ENCODE data around the gene HAUS6. TPM values are rescaled to one million over a fixed set of nuclear protein-coding genes. Genes with fewer than 3 reads are reported as not detected.
"Not testable (repeated sequence)": the region's sequence is repeated elsewhere in the genome, so short reads cannot be mapped to it uniquely, and the experiment has no call there.

The HAUS6 gene
- total RNA-seq, 2 donors from 2014 or later, result 7.3 to 11.3 TPM

- no peaks in the 10 kb centered on the region for H3K27me3 ChIP-seq (replicated peaks; ENCODE audit: insufficient read depth)
- no peak overlapping the region for H3K4me3 ChIP-seq
- no peak for TF ChIP-seq POLR2A (IDR thresholded peaks at IDR 0.05)
- no peak for TF ChIP-seq POLR2AphosphoS5 (IDR thresholded peaks at IDR 0.05)
- TF ChIP-seq CTCF (IDR thresholded peaks at IDR 0.05), result no peak
- intact Hi-C loops (cut with DNase I), result loop anchor here (10.0 kb wide), 2 partner anchors 1207 to 1487 kb away; no protein-coding TSS in a partner anchor
- no peak for DNase-seq (ENCODE audit: low spot score)
- no peak overlapping the region for H3K27ac ChIP-seq
- WGBS, result 95% methylated on average over 2 of the region's 2 CpGs
- no peaks in the 10 kb centered on the region for H3K36me3 ChIP-seq
- H3K4me1 ChIP-seq (replicated peaks), result no peaks in the 10 kb centered on the region
- no peaks in the 10 kb centered on the region for H3K9me3 ChIP-seq
These were observed 80.5 kb downstream of the HAUS6 start for GRCh38 chr9:19022206-19022605.

GRCh38 chr9:19021649-19022048, 81.1 kb downstream of the HAUS6 start:
- not testable (repeated sequence) for H3K36me3 ChIP-seq; DNase-seq (ENCODE audit: low spot score); H3K9me3 ChIP-seq; H3K4me3 ChIP-seq; H3K27ac ChIP-seq; H3K27me3 ChIP-seq (replicated peaks; ENCODE audit: insufficient read depth); H3K4me1 ChIP-seq (replicated peaks)
- WGBS, result 83% methylated on average over 2 of the region's 2 CpGs
- intact Hi-C loops (cut with DNase I), result loop anchor here (10.0 kb wide), 2 partner anchors 1207 to 1487 kb away; no protein-coding TSS in a partner anchor

- WGBS, result 83% methylated on average over 3 of the region's 3 CpGs
- intact Hi-C loops (cut with DNase I), result loop anchor here (10.0 kb wide), 2 partner anchors 1206 to 1486 kb away; no protein-coding TSS in a partner anchor
- no peak for DNase-seq (ENCODE audit: low spot score)
These were observed 81.7 kb downstream of the HAUS6 start for GRCh38 chr9:19020886-19021455.

GRCh38 chr9:19018201-19018600, 84.5 kb downstream of the HAUS6 start:
- 63% methylated on average over 4 of the region's 4 CpGs for WGBS
- intact Hi-C loops (cut with DNase I), result no loop called here

More at GRCh38 chr9:19020886-19021455, 81.7 kb downstream of the HAUS6 start:
- H3K4me1 ChIP-seq (replicated peaks), result no peaks in the 10 kb centered on the region
- H3K27ac ChIP-seq, result no peak overlapping the region
- H3K27me3 ChIP-seq (replicated peaks; ENCODE audit: insufficient read depth), result no peaks in the 10 kb centered on the region
- TF ChIP-seq POLR2AphosphoS5 (IDR thresholded peaks at IDR 0.05) (no peak), CTCF (IDR thresholded peaks at IDR 0.05) (no peak), POLR2A (IDR thresholded peaks at IDR 0.05) (no peak)
- no peak overlapping the region for H3K4me3 ChIP-seq
- no peaks in the 10 kb centered on the region for H3K36me3 ChIP-seq
- H3K9me3 ChIP-seq, result no peaks in the 10 kb centered on the region

GRCh38 chr9:19009391-19009965, 93.2 kb downstream of the HAUS6 start:
- H3K27ac ChIP-seq, result no peak overlapping the region
- TF ChIP-seq POLR2AphosphoS5 (IDR thresholded peaks at IDR 0.05) (no peak), POLR2A (IDR thresholded peaks at IDR 0.05) (no peak), CTCF (IDR thresholded peaks at IDR 0.05) (no peak)
- no peaks in the 10 kb centered on the region for H3K36me3 ChIP-seq
- no peak overlapping the region for H3K4me3 ChIP-seq
- 76% methylated on average over 5 of the region's 5 CpGs for WGBS
- DNase-seq (ENCODE audit: low spot score), result no peak
- no peaks in the 10 kb centered on the region for H3K4me1 ChIP-seq (replicated peaks)
- no peaks in the 10 kb centered on the region for H3K27me3 ChIP-seq (replicated peaks; ENCODE audit: insufficient read depth)
- no peaks in the 10 kb centered on the region for H3K9me3 ChIP-seq
- intact Hi-C loops (cut with DNase I), result no loop called here

More at GRCh38 chr9:19018201-19018600, 84.5 kb downstream of the HAUS6 start:
- no peak for TF ChIP-seq CTCF (IDR thresholded peaks at IDR 0.05)
- no peak for TF ChIP-seq POLR2AphosphoS5 (IDR thresholded peaks at IDR 0.05)
- no peak for TF ChIP-seq POLR2A (IDR thresholded peaks at IDR 0.05)
- H3K4me3 ChIP-seq, result no peak overlapping the region
- no peaks in the 10 kb centered on the region for H3K4me1 ChIP-seq (replicated peaks)
- H3K9me3 ChIP-seq, result no peaks in the 10 kb centered on the region
- H3K27me3 ChIP-seq (replicated peaks; ENCODE audit: insufficient read depth), result no peaks in the 10 kb centered on the region
- no peak overlapping the region for H3K27ac ChIP-seq
- no peaks in the 10 kb centered on the region for H3K36me3 ChIP-seq
- no peak for DNase-seq (ENCODE audit: low spot score)

Small RNAs within 50 kb of the gene (small RNA-seq; reads per million reads assigned to genes)
- gene RF00019 (0 reads per million in 2 donors), gene RNU6-264P (0 reads per million in 2 donors), gene SCARNA8 (14.1 to 17.0 reads per million in 2 donors)

Other genes with a start within 250 kb of the HAUS6 start
- gene SAXO1, start 69.7 kb downstream of the HAUS6 start, total RNA-seq, result 1 to 10 TPM in 1 of 2 donors, under 1 TPM in 1; 0.36 to 6.1 TPM
- gene RRAGA, start 53.5 kb downstream of the HAUS6 start, total RNA-seq, result 10 to 100 TPM; 49.9 to 63.4 TPM
- 10 to 100 TPM; 20.9 to 85.4 TPM for gene PLIN2, start 24.6 kb upstream of the HAUS6 start, total RNA-seq
- gene DENND4C, start 127.8 kb upstream of the HAUS6 start, total RNA-seq, result 100 to 1,000 TPM in 1 of 2 donors, 10 to 100 TPM in 1; 71.4 to 104 TPM

All from prostate gland (tissue), 2 donors.